ENCODE data around the gene LMTK3. TPM values are rescaled to one million over a fixed set of nuclear protein-coding genes. Genes with fewer than 3 reads are reported as not detected.

Gene LMTK3
- total and polyA plus RNA-seq, 2 experiments from 2014 or later = 1.6 to 11.8 TPM

DNA sequence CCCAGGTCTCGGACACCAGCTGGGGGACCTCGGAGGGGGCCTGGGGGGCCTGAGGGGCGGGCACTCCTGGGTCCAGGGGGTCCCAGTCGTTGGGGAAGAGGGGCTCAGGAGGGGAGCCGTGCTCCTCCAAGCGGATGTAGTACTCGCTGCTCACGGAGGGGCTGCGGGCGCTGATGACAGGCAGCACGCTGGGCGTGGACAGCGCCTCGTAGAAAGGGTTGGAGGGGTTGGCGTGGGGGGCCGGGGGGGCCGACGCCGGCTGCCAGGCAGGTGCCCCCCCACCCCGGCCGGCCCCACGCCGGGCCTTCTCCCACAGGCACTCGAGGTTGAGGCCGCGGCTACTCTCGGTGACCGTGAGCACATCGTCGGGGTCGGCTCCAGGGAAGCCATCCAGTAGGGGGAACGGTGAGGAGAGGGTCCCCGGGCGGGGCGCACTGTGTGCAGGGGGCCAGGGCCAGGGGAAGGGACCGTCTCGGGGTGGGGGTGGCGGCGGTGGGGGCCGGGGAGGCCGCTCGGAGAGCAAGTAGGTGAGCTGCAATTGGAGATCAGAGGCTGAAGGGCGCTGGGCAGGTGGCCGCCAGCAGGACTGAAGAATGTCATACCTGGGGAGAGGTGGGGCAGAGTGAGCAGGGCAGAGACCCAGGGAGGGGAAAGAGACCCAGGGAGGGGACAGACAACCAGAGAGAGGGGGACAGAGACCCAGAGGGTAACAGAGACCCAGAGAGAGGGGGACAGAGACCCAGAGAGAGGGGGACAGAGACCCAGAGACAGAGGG is 12.1 kb downstream of the LMTK3 start:
- Histone ChIP-seq H2AFZ (no peak overlapping the region), H4K20me1 (replicated peaks; ENCODE audit: insufficient read depth) (no peaks in the 10 kb centered on the region; the same call in 1 of the 2 replicates), H3K36me3 (ENCODE audit: insufficient read depth) (no peaks in the 10 kb centered on the region), H3K27ac (ENCODE audit: low read depth) (no peak overlapping the region), H3K4me1 (ENCODE audit: insufficient read depth) (peaks cover 10% of the 10 kb centered on the region; the same call in 1 of the 2 replicates), H3K4me3 (no peak overlapping the region), H3K27me3 (ENCODE audit: insufficient read depth) (0 out of 2 replicates have a peak, but pooled peaks cover 2% of the 10 kb centered on the region), H3K79me2 (replicated peaks; ENCODE audit: insufficient read depth) (no peaks in the 10 kb centered on the region), H3K4me2 (no peak overlapping the region), H3F3A (replicated peaks; ENCODE audit: low read depth) (peaks cover 16% of the 10 kb centered on the region), H3K9me2 (ENCODE audit: insufficient read depth) (no peaks in the 10 kb centered on the region)
- H3K4me1 Mint-ChIP-seq = peaks cover 19% of the 10 kb centered on the region
- no peak for TF ChIP-seq EZH2phosphoT487 (IDR thresholded peaks at IDR 0.05; ENCODE audit: unreplicated experiment)
- no peak for TF ChIP-seq STAT1 (IDR thresholded peaks at IDR 0.05; ENCODE audit: unreplicated experiment)
- no peak for TF ChIP-seq NANOG (IDR thresholded peaks at IDR 0.05; ENCODE audit: borderline replicate concordance)
- no peak for TF ChIP-seq REST (IDR thresholded peaks at IDR 0.05; ENCODE audit: unreplicated experiment)
- TF ChIP-seq JUNB (IDR thresholded peaks at IDR 0.05; ENCODE audit: unreplicated experiment) = no peak
- TF ChIP-seq EZH2 (IDR thresholded peaks at IDR 0.05; ENCODE audit: low read depth, unreplicated experiment) = no peak
- no peak for TF ChIP-seq ZNF114 (CRISPR knock-in tag; IDR thresholded peaks at IDR 0.05)
- no peak for TF ChIP-seq CTCF (conservative IDR thresholded peaks at IDR 0.05; ENCODE audit: low read depth in 2 of 2)
- no peak for TF ChIP-seq ETS1 (IDR thresholded peaks at IDR 0.05)
- no peak for TF ChIP-seq POLR2AphosphoS5 (IDR thresholded peaks at IDR 0.05; ENCODE audit: low read depth)
- TF ChIP-seq CREB1 (CRISPR knock-in tag; IDR thresholded peaks at IDR 0.05; ENCODE audit: low read depth) = no peak
- no peaks in the 10 kb centered on the region; the same call in 2 of the 3 replicates for H3K9me3 Mint-ChIP-seq
- no peak for DNase-seq (ENCODE audit: low spot score)
- no peak overlapping the region for H3K27ac Mint-ChIP-seq
- no peak for ATAC-seq
- H3K27me3 Mint-ChIP-seq (ENCODE audit: insufficient read depth, low read depth, poor library complexity) = peaks cover 19% of the 10 kb centered on the region
- peak overlapping the region; percentile 70; the same call in 2 of the 3 replicates for H3K4me3 Mint-ChIP-seq
- no peaks in the 10 kb centered on the region; the same call in 1 of the 3 replicates for H3K36me3 Mint-ChIP-seq (ENCODE audit: low read depth)

All from GM23338 (cell line).